ENCODE data around the gene IL1F10. TPM values are rescaled to one million over a fixed set of nuclear protein-coding genes. Genes with fewer than 3 reads are reported as not detected.
A peak's percentile ranks its signal among the peaks of the same experiment; 100 is the strongest.

IL1F10 gene
- polyA plus RNA-seq, 1 donor (not counting 4 experiments of a cell fraction or from before 2014, with no cell fraction given): 0.37 TPM

DNA sequence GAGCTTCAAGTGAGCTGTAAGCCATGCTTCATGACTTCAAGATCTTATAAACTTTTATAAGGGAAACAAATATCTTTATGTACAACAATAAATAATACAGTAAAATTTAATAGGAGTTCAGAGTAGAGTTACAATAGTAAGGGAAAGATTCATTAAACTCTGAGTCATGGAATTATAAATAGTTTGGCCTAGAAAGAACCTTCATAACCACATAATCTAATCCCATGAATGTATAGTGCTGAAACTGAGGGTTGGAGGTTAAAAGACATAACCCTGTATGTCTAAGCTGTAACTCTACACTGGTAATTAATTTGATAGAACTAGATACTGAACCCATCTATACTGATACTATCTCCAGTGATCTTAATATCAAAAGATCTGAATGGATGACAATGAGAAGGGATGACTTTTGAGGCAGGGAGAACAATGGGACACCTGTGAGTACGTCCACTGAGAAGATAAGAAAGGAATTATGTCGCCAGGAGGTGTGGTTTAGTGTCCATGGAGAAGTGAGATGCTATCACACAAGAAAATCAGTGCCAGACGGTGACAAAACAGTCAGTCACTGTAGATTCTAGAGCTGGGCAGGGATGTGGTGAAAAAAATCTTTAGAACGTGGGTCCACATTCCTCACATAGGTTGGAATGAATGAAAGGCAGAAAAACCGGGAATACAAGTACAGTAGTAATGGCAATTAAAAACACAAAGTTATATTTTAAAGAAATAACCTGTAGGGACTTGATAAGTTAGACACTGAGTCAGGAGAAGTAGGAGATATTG lies 1.1 kb downstream of the IL1F10 start:
- H3K9me1 ChIP-seq (ENCODE audit: control insufficient read depth, extremely low read depth, insufficient read depth, low read length): no peaks in the 10 kb centered on the region
- peak overlapping the region in 1 of 3 experiments; percentile 43 for H3K4me3 ChIP-seq (ENCODE audit: control insufficient read depth in 2 of 3, extremely low read depth in 1 of 3, insufficient read depth in 2 of 3, low read depth in 1 of 3, low read length in 3 of 3)
- no peaks in the 10 kb centered on the region for H4K20me1 ChIP-seq (ENCODE audit: control insufficient read depth, extremely low read depth, insufficient read depth, low read length)
- DNase-seq (ENCODE audit: low read depth, low spot score) (no peak), FAIRE-seq (no peak)
- no peak overlapping the region for H2AFZ ChIP-seq (ENCODE audit: control insufficient read depth, low read length)
- peak overlapping the region; percentile 58 for H3K27ac ChIP-seq (ENCODE audit: control insufficient read depth, insufficient read depth, low read length)
- H3K36me3 ChIP-seq (ENCODE audit: control insufficient read depth in 2 of 2, extremely low read depth in 1 of 2, insufficient read depth in 2 of 2, low read length in 2 of 2): no peaks in the 10 kb centered on the region
- no peaks in the 10 kb centered on the region for H3K9me3 ChIP-seq (ENCODE audit: control insufficient read depth, low read depth, low read length)
- H3K27me3 ChIP-seq (ENCODE audit: control insufficient read depth, extremely low read depth, insufficient read depth, low read length): no peaks in the 10 kb centered on the region
- H3K4me2 ChIP-seq (ENCODE audit: control insufficient read depth, extremely low read depth, insufficient read depth, low read depth, low read length): peak overlapping the region; percentile 71
- TF ChIP-seq, protein P1, sequence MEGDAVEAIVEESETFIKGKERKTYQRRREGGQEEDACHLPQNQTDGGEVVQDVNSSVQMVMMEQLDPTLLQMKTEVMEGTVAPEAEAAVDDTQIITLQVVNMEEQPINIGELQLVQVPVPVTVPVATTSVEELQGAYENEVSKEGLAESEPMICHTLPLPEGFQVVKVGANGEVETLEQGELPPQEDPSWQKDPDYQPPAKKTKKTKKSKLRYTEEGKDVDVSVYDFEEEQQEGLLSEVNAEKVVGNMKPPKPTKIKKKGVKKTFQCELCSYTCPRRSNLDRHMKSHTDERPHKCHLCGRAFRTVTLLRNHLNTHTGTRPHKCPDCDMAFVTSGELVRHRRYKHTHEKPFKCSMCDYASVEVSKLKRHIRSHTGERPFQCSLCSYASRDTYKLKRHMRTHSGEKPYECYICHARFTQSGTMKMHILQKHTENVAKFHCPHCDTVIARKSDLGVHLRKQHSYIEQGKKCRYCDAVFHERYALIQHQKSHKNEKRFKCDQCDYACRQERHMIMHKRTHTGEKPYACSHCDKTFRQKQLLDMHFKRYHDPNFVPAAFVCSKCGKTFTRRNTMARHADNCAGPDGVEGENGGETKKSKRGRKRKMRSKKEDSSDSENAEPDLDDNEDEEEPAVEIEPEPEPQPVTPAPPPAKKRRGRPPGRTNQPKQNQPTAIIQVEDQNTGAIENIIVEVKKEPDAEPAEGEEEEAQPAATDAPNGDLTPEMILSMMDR (optimal IDR thresholded peaks at IDR 0.05 in 1 of 3, IDR thresholded peaks at IDR 0.05 in 1 of 3, conservative IDR thresholded peaks at IDR 0.05 in 1 of 3; ENCODE audit: extremely low read depth in 1 of 3, insufficient read depth in 2 of 3, low read length in 3 of 3): no peak
- TF ChIP-seq EZH2 (IDR thresholded peaks at IDR 0.05; ENCODE audit: low read length): no peak
- no peaks in the 10 kb centered on the region for H3K79me2 ChIP-seq (ENCODE audit: control insufficient read depth, insufficient read depth, low read length)
- no peak overlapping the region for H3K9ac ChIP-seq (ENCODE audit: control insufficient read depth, extremely low read depth, insufficient read depth, low read length)
- peaks cover 62% of the 10 kb centered on the region for H3K4me1 ChIP-seq (ENCODE audit: control insufficient read depth, extremely low read depth, insufficient read depth, low read length)
- dilution Hi-C loops (cut with MboI; ENCODE audit: extremely low pct_ligation_motif_present, low sequenced_read_pairs): no loop called here

DNA sequence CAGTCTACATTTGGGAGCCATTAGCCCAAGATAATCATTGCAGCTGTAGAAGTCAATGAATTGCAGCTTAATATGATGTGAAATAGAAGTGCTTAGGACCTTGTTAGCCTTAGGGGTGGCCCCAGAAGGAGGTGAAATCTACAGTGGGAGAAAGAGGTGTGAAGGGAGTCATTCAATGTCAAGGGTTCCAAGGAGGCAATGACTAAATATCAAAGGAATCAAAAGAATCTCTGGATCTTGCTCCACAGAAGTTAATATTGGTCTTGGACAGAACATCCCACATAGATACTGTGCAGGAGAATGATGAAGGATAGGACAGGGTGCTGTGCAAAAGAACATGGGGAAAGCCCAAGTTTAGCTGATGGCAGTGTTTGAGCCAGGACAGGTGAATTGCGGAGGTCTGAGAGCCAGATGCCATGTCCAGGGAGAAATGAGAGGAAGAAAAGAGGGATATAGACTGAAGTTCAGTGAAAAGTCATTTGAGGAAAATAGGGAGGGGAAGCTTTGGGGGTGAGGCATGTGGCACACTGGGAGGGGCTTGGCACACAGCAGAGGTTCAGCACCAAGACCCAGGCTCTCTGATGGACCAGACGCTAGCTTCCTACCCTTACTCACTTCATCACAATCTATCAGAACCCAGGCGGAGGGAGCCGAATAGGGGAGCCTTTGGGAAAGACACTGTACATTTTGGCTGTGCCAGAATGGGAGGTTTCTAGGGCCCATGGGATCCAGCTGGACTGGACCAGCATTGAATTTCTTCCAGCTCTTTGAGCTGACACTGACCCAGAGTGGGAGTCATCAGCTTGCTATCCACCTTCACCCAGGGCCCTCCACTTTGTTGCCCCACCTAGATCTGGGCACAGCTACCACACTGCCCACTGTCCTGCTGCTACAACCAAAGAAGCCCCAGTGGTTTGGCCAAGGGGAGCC lies 2.2 kb downstream of the IL1F10 start:
- TF ChIP-seq, protein P1 (optimal IDR thresholded peaks at IDR 0.05 in 1 of 3, IDR thresholded peaks at IDR 0.05 in 1 of 3, conservative IDR thresholded peaks at IDR 0.05 in 1 of 3; ENCODE audit: extremely low read depth in 1 of 3, insufficient read depth in 2 of 3, low read length in 3 of 3): no peak
- TF ChIP-seq EZH2 (IDR thresholded peaks at IDR 0.05; ENCODE audit: low read length): no peak
- H3K4me1 ChIP-seq (ENCODE audit: control insufficient read depth, extremely low read depth, insufficient read depth, low read length): peaks cover 65% of the 10 kb centered on the region
- peak overlapping the region; percentile 71 for H3K4me2 ChIP-seq (ENCODE audit: control insufficient read depth, extremely low read depth, insufficient read depth, low read depth, low read length)
- H3K9me1 ChIP-seq (ENCODE audit: control insufficient read depth, extremely low read depth, insufficient read depth, low read length): no peaks in the 10 kb centered on the region
- no peaks in the 10 kb centered on the region for H3K36me3 ChIP-seq (ENCODE audit: control insufficient read depth in 2 of 2, extremely low read depth in 1 of 2, insufficient read depth in 2 of 2, low read length in 2 of 2)
- no peaks in the 10 kb centered on the region for H3K9me3 ChIP-seq (ENCODE audit: control insufficient read depth, low read depth, low read length)
- H3K27me3 ChIP-seq (ENCODE audit: control insufficient read depth, extremely low read depth, insufficient read depth, low read length): no peaks in the 10 kb centered on the region
- no peak overlapping the region for H2AFZ ChIP-seq (ENCODE audit: control insufficient read depth, low read length)
- H3K9ac ChIP-seq (ENCODE audit: control insufficient read depth, extremely low read depth, insufficient read depth, low read length): peak overlapping the region; percentile 19
- H3K79me2 ChIP-seq (ENCODE audit: control insufficient read depth, insufficient read depth, low read length): no peaks in the 10 kb centered on the region
- H3K4me3 ChIP-seq (ENCODE audit: control insufficient read depth in 2 of 3, extremely low read depth in 1 of 3, insufficient read depth in 2 of 3, low read depth in 1 of 3, low read length in 3 of 3): peak overlapping the region in 2 of 3 experiments; percentile 2 to 43
- dilution Hi-C loops (cut with MboI; ENCODE audit: extremely low pct_ligation_motif_present, low sequenced_read_pairs): no loop called here
- FAIRE-seq (peak; percentile 92), DNase-seq (ENCODE audit: low read depth, low spot score) (no peak)
- peak overlapping the region; percentile 58 for H3K27ac ChIP-seq (ENCODE audit: control insufficient read depth, insufficient read depth, low read length)
- no peaks in the 10 kb centered on the region for H4K20me1 ChIP-seq (ENCODE audit: control insufficient read depth, extremely low read depth, insufficient read depth, low read length)

Data from keratinocyte (primary cell).